K562 (cell line): ENCODE measurements around the gene DIAPH3. TPM values are rescaled to one million over a fixed set of nuclear protein-coding genes. Genes with fewer than 3 reads are reported as not detected.
A peak's percentile ranks its signal among the peaks of the same experiment; 100 is the strongest.

Source experiments
- ATAC-seq: fragments of 200-7000 bp; cut with Tn5 transposase; 3 replicates; pipeline ENCODE4 v1.9.1; 2020; ENCODE audit warnings: moderate library complexity
- BruUV-seq: library from RNA; stranded (reverse); fragments of 400-500 nt; replicated peaks from 2 replicates; lab custom pipeline; 2021; lab: Mats Ljungman, UMichigan
- CTCF ChIA-PET: fragments of 300-600 bp; formaldehyde crosslinking; extraction: SDS; loops from one replicate; lab custom pipeline; 2021; ENCODE audit warnings: low intra/inter-chr PET ratio; lab: Yijun Ruan, JAX
- POLR2A ChIA-PET: fragments of 300-600, 350-650 bp; sonication (Branson Sonifier 250); formaldehyde crosslinking; extraction: SDS; loops from one replicate; lab custom pipeline; 2021; ENCODE audit warnings: antibody characterized with exemption, inconsistent platforms; lab: Yijun Ruan, JAX
- DNase-seq, 4 experiments: peaks; one replicate each; pipeline versions ENCODE4 v3.0.0 to v3.0.0-alpha.2; 2011 to 2018; ENCODE audit warnings: low spot score in 3 of 4, mixed read lengths in 3 of 4; ENCODE audit errors: extremely low read depth in 1 of 4
- FAIRE-seq: peaks from 2 replicates; lab custom pipeline; 2011; peaks lifted over from hg19 to GRCh38; lab: Jason Lieb, UNC
- H2AFZ ChIP-seq: 2 replicates; pipeline ENCODE4 v1.6.0; 2011; ENCODE audit warnings: low read depth, low read length, control low read depth, inconsistent platforms
- H3K27ac ChIP-seq: fragments of 200-600 bp; 3 replicates; pipeline ENCODE4 v1.8.0; 2011; ENCODE audit warnings: low read depth, mild to moderate bottlenecking, control low read depth, inconsistent platforms, low read length, moderate library complexity, mixed read lengths; ENCODE audit errors: extremely low read depth
- H3K27me3 ChIP-seq, 2 experiments: fragments of 300-600 bp in 1 of 2; 2 replicates in 1 of 2; 3 replicates in 1 of 2; pipeline versions ENCODE4 v1.6.0 to v1.8.0; 2011; ENCODE audit warnings: inconsistent platforms in 2 of 2, low read length in 2 of 2, mild to moderate bottlenecking in 1 of 2, mixed read lengths in 1 of 2, moderate library complexity in 1 of 2; ENCODE audit not compliant: control insufficient read depth in 2 of 2, insufficient read depth in 2 of 2
- H3K36me3 ChIP-seq: fragments of 300-600 bp; 3 replicates; pipeline ENCODE4 v1.8.0; 2011; ENCODE audit warnings: mild to moderate bottlenecking, low read length, inconsistent platforms; ENCODE audit not compliant: control insufficient read depth, insufficient read depth
- H3K4me1 ChIP-seq, 2 experiments: fragments of 200-600 bp in 1 of 2; replicated peaks in 1 of 2; 2 replicates in 1 of 2; 3 replicates in 1 of 2; pipeline versions ENCODE4 v1.5.1 to v1.8.0; 2011; ENCODE audit warnings: inconsistent platforms in 2 of 2, low read length in 2 of 2, mild to moderate bottlenecking in 1 of 2, mixed read lengths in 1 of 2, moderate library complexity in 1 of 2; ENCODE audit not compliant: control insufficient read depth in 2 of 2, insufficient read depth in 2 of 2
- H3K4me2 ChIP-seq: 2 replicates; pipeline ENCODE4 v1.6.1; 2011; ENCODE audit warnings: low read length, control low read depth, inconsistent platforms, mixed read lengths; ENCODE audit not compliant: insufficient read depth
- H3K4me3 ChIP-seq: fragments of 200-600 bp; sonication (generic), shearing (Covaris generic); 2 replicates; pipeline ENCODE4 v1.5.1; 2016; ENCODE audit warnings: control low read depth, inconsistent platforms
- H3K79me2 ChIP-seq: fragments of 200-600 bp; 3 replicates; pipeline ENCODE4 v1.8.0; 2011; ENCODE audit warnings: low read length, inconsistent platforms; ENCODE audit not compliant: control insufficient read depth, insufficient read depth
- H3K9ac ChIP-seq, 2 experiments: 2 replicates each; pipeline versions ENCODE4 v1.6.0 to v1.6.1; 2011; ENCODE audit warnings: low read depth in 2 of 2, low read length in 2 of 2, control low read depth in 1 of 2, inconsistent platforms in 1 of 2, mild to moderate bottlenecking in 1 of 2, mixed read lengths in 1 of 2; ENCODE audit not compliant: insufficient read depth in 1 of 2
- H3K9me1 ChIP-seq: one replicate; pipeline ENCODE4 v1.6.0; 2011; ENCODE audit warnings: inconsistent platforms, mild to moderate bottlenecking, low read length, moderate library complexity; ENCODE audit not compliant: control insufficient read depth, insufficient read depth
- H3K9me3 ChIP-seq: replicated peaks from 2 replicates; pipeline ENCODE4 v1.5.1; 2011; ENCODE audit warnings: low read depth, low read length, inconsistent platforms; ENCODE audit not compliant: control insufficient read depth, insufficient read depth
- H4K20me1 ChIP-seq: replicated peaks from 2 replicates; pipeline ENCODE4 v1.6.1; 2011; ENCODE audit warnings: low read length, inconsistent platforms, mixed read lengths; ENCODE audit not compliant: control insufficient read depth, insufficient read depth
- BRF2 ChIP-seq: IDR thresholded peaks from 3 replicates; pipeline ENCODE4 v1.6.1; 2011; ENCODE audit warnings: borderline replicate concordance, mild to moderate bottlenecking; ENCODE audit not compliant: insufficient read length, insufficient read depth
- CCAR2 ChIP-seq: fragments of 200-400 bp; formaldehyde crosslinking; IDR thresholded peaks from 2 replicates; pipeline ENCODE4 v1.6.1; 2017; ENCODE audit warnings: mild to moderate bottlenecking, low read depth, low read length
- CTBP1 ChIP-seq: fragments of 450-650 bp; IDR thresholded peaks from 2 replicates; pipeline ENCODE4 v1.6.1; 2016; ENCODE audit warnings: borderline replicate concordance
- HMGXB4 ChIP-seq: sonication (generic); formaldehyde crosslinking; IDR thresholded peaks from 2 replicates; pipeline ENCODE4 v1.8.1; 2023; ENCODE audit warnings: mild to moderate bottlenecking, missing genetic modification reagents
- NFE2 ChIP-seq: IDR thresholded peaks from 2 replicates; pipeline ENCODE4 v1.6.1; 2014; ENCODE audit warnings: antibody characterized with exemption, low read depth
- PBX2 ChIP-seq, 2 experiments: IDR thresholded peaks in 1 of 2; conservative IDR thresholded peaks in 1 of 2; 2 replicates each; pipeline ENCODE4 v1.6.1; 2016; ENCODE audit warnings: low read depth in 2 of 2, mild to moderate bottlenecking in 1 of 2, missing compliant biosample characterization in 1 of 2, missing genetic modification characterization in 1 of 2, moderate library complexity in 1 of 2
- PHF8 ChIP-seq: fragments of 200-600 bp; sonication (generic); IDR thresholded peaks from 2 replicates; pipeline ENCODE4 v1.6.1; 2012; ENCODE audit warnings: mixed run types, mild to moderate bottlenecking, inconsistent platforms, low read length, moderate library complexity, borderline replicate concordance
- POLR3G ChIP-seq: IDR thresholded peaks from 2 replicates; pipeline ENCODE4 v1.6.1; 2011; ENCODE audit not compliant: insufficient read length, insufficient replicate concordance; ENCODE audit errors: extremely low read depth
- SMC3 ChIP-seq: conservative IDR thresholded peaks from 2 replicates; pipeline ENCODE4 v1.6.1; 2011; ENCODE audit warnings: low read depth, low read length, improper control_type of control experiment; ENCODE audit not compliant: insufficient read depth
- ZNF23 ChIP-seq: fragments of 250-450 bp; sonication (Bioruptor Pico); IDR thresholded peaks from 2 replicates; pipeline ENCODE4 v1.4.0; 2020; ENCODE audit warnings: mild to moderate bottlenecking
- ZNF24 ChIP-seq: fragments of 450-650 bp; IDR thresholded peaks from 2 replicates; pipeline ENCODE4 v1.6.1; 2016
- ZNF311 ChIP-seq: fragments of 250-450 bp; sonication (Bioruptor Pico); IDR thresholded peaks from 2 replicates; pipeline ENCODE4 v1.4.0; 2020; ENCODE audit warnings: mild to moderate bottlenecking, moderate library complexity
- ZNF347 ChIP-seq: fragments of 450-650 bp; formaldehyde crosslinking; IDR thresholded peaks from 2 replicates; pipeline ENCODE4 v1.4.0; 2020; ENCODE audit warnings: low read depth, mild to moderate bottlenecking, moderate library complexity
- WGBS: fragments of 100-300 bp; shearing (Covaris generic); methylation state at CpG from one replicate; pipeline ENCODE4 v1.1.6; 2016; ENCODE audit warnings: low coverage, mixed read lengths; ENCODE audit not compliant: insufficient coverage; ENCODE audit errors: missing lambda C conversion rate; 5-methylcytosine and 5-hydroxymethylcytosine counted together
- in situ Hi-C: fragments of 300-500 bp; cut with MboI; formaldehyde crosslinking; loops from 4 replicates; pipeline ENCODE4 v1.15.0; 2018; ENCODE audit warnings: inconsistent platforms, mixed read lengths
- intact Hi-C: fragments of 100-400 bp; cut with micrococcal nuclease; formaldehyde crosslinking; loops from 2 replicates; pipeline ENCODE4 v1.14.2; 2022
- polyA plus RNA-seq, 8 experiments: library from polyadenylated mRNA; depleted of rRNA in 4 of 8; stranded (reverse) in 5 of 8; unstranded in 3 of 8; fragments of >200 nt; fragmentation: Nextera tagmentation in 2 of 8; fragmentation: Illumina TruSeq in 1 of 8; extraction: Ambion mirVana in 2 of 8; extraction: Trizol in 1 of 8; gene quantifications; 2 replicates each; pipeline versions ENCODE4 v1.2.1 to v1.2.3, GENCODE V29; 2011 to 2014; ENCODE audit warnings: inconsistent platforms in 1 of 8, missing spikeins in 1 of 8
- total RNA-seq, 7 experiments: library from RNA; depleted of rRNA in 6 of 7; stranded (reverse); fragments of >200 nt in 6 of 7; fragmentation: Illumina TruSeq in 2 of 7; extraction: Trizol in 2 of 7; gene quantifications; 2 replicates each; pipeline versions ENCODE4 v1.2.1 to v1.2.3, GENCODE V29; 2011 to 2021; ENCODE audit warnings: low replicate concordance in 1 of 7
- TF ChIP-seq, protein P1 (sequence below): sonication (generic); formaldehyde crosslinking; IDR thresholded peaks from 2 replicates; pipeline ENCODE4 v1.8.0; 2022; ENCODE audit warnings: missing genetic modification reagents, mild to moderate bottlenecking, borderline replicate concordance

The DIAPH3 gene
- total and polyA plus RNA-seq, 9 of the 15 experiments (the other 6 are each of a cell fraction or from before 2014, with no cell fraction given) = 9.0 to 18.7 (median 14.7) TPM

GRCh38 chr13:59680429-59681024, 483.2 kb downstream of the DIAPH3 start (continued):
- no peak for TF ChIP-seq PBX2 (CRISPR knock-in tag; IDR thresholded peaks at IDR 0.05; ENCODE audit: low read depth)
- 0 out of 2 replicates have a peak, but pooled peaks have one; percentile 7 for TF ChIP-seq PBX2 (tag; conservative IDR thresholded peaks at IDR 0.05; ENCODE audit: low read depth)
- TF ChIP-seq SMC3 = 0 out of 2 replicates have a peak, but pooled peaks have one; percentile 19

GRCh38 chr13:59679254-59679653, 484.5 kb downstream of the DIAPH3 start:
- H3K9ac ChIP-seq = no peak overlapping the region
- no peaks in the 10 kb centered on the region for H4K20me1 ChIP-seq
- intact Hi-C loops = loop anchor here (2.0 to 5.0 kb wide), 2 partner anchors 218 to 287 kb away; no protein-coding TSS in a partner anchor
- no peak for DNase-seq
- H3K79me2 ChIP-seq = no peaks in the 10 kb centered on the region
- no peak overlapping the region for H3K27ac ChIP-seq
- no peaks in the 10 kb centered on the region for H3K9me3 ChIP-seq
- H3K4me2 ChIP-seq = no peak overlapping the region
- 0% methylated on average over 1 of the region's 1 CpG for WGBS
- no peak overlapping the region for H3K4me3 ChIP-seq
- no peaks in the 10 kb centered on the region for H3K27me3 ChIP-seq
- ChIA-PET CTCF (interaction anchor here (0.7 kb wide), 1 partner anchor 746 kb away, joined by 3 read pairs; no protein-coding TSS in a partner anchor), POLR2A (no interaction called here)
- BruUV-seq = no TSS peak
- H3K9me1 ChIP-seq = no peaks in the 10 kb centered on the region
- no peaks in the 10 kb centered on the region for H3K4me1 ChIP-seq
- FAIRE-seq = no peak
- ATAC-seq = no peak
- H2AFZ ChIP-seq = no peak overlapping the region
- H3K36me3 ChIP-seq = no peaks in the 10 kb centered on the region
- in situ Hi-C loops = loop anchor here (10.0 kb wide), 1 partner anchor 656 kb away; no protein-coding TSS in a partner anchor
- TF ChIP-seq CCAR2 = no peak
- no peak for TF ChIP-seq PHF8
- no peak for TF ChIP-seq POLR3G
- TF ChIP-seq CTBP1 = no peak
- no peak for TF ChIP-seq ZNF347 (CRISPR knock-in tag)
- TF ChIP-seq, protein P1, sequence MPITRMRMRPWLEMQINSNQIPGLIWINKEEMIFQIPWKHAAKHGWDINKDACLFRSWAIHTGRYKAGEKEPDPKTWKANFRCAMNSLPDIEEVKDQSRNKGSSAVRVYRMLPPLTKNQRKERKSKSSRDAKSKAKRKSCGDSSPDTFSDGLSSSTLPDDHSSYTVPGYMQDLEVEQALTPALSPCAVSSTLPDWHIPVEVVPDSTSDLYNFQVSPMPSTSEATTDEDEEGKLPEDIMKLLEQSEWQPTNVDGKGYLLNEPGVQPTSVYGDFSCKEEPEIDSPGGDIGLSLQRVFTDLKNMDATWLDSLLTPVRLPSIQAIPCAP (CRISPR knock-in tag) = no peak
- TF ChIP-seq NFE2 = no peak
- no peak for TF ChIP-seq BRF2
- no peak for TF ChIP-seq ZNF24
- no peak for TF ChIP-seq HMGXB4 (CRISPR knock-in tag)
- no peak for TF ChIP-seq ZNF311 (CRISPR knock-in tag)
- no peak for TF ChIP-seq ZNF23 (CRISPR knock-in tag)
